SK-N-SH treated with all-trans-retinoic acid at 6 μM for 48 hours (cell line): Measurements from ENCODE around the gene DNAJB12.
"Not testable (repeated sequence)": the region's sequence is repeated elsewhere in the genome, so short reads cannot be mapped to it uniquely, and the experiment has no call there.

Experiments used
- ATAC-seq: fragments of 200-7000 bp; cut with Tn5 transposase; 3 replicates; pipeline ENCODE4 v1.9.1; 2020; ENCODE audit warnings: mild to moderate bottlenecking, moderate library complexity
- ARNTL ChIP-seq: fragments of 450-650 bp; formaldehyde crosslinking; IDR thresholded peaks from 2 replicates; pipeline ENCODE4 v1.5.0; 2020; ENCODE audit warnings: low read depth, mild to moderate bottlenecking, moderate library complexity, borderline replicate concordance
- BACH2 ChIP-seq: fragments of 250-450 bp; sonication (Bioruptor Pico); IDR thresholded peaks from 2 replicates; pipeline ENCODE4 v1.9.0; 2021; ENCODE audit warnings: mild to moderate bottlenecking, borderline replicate concordance
- CSDC2 ChIP-seq: fragments of 250-450 bp; sonication (Bioruptor Pico); IDR thresholded peaks from 2 replicates; pipeline ENCODE4 v1.5.0; 2020; ENCODE audit warnings: mild to moderate bottlenecking, moderate library complexity
- ESRRG ChIP-seq: fragments of 250-450 bp; sonication (Bioruptor Pico); IDR thresholded peaks from 2 replicates; pipeline ENCODE4 v1.6.1; 2021; ENCODE audit warnings: mild to moderate bottlenecking
- GLIS3 ChIP-seq: fragments of 250-450 bp; sonication (Bioruptor Pico); IDR thresholded peaks from 2 replicates; pipeline ENCODE4 v1.5.0; 2020; ENCODE audit warnings: mild to moderate bottlenecking, moderate library complexity
- ISL1 ChIP-seq: fragments of 250-450 bp; sonication (Bioruptor Pico); IDR thresholded peaks from 2 replicates; pipeline ENCODE4 v2.1.2; 2022; ENCODE audit warnings: mild to moderate bottlenecking, moderate library complexity
- PPARA ChIP-seq: fragments of 250-450 bp; sonication (Bioruptor Pico); IDR thresholded peaks from 2 replicates; pipeline ENCODE4 v1.5.0; 2020; ENCODE audit warnings: mild to moderate bottlenecking, borderline replicate concordance
- RARB ChIP-seq: fragments of 250-450 bp; sonication (Bioruptor Pico); IDR thresholded peaks from 2 replicates; pipeline ENCODE4 v1.8.0; 2021; ENCODE audit warnings: mild to moderate bottlenecking, moderate library complexity
- SNAI2 ChIP-seq: fragments of 250-450 bp; sonication (Bioruptor Pico); IDR thresholded peaks from 2 replicates; pipeline ENCODE4 v1.5.0; 2020; ENCODE audit warnings: mild to moderate bottlenecking, moderate library complexity
- TOX ChIP-seq: fragments of 250-450 bp; sonication (Bioruptor Pico); IDR thresholded peaks from 2 replicates; pipeline ENCODE4 v1.8.0; 2021; ENCODE audit warnings: mild to moderate bottlenecking, moderate library complexity, borderline replicate concordance
- ZC3H10 ChIP-seq: fragments of 250-450 bp; sonication (Bioruptor Pico); IDR thresholded peaks from 2 replicates; pipeline ENCODE4 v1.5.1; 2021; ENCODE audit warnings: mild to moderate bottlenecking, moderate library complexity
- ZFP3 ChIP-seq: fragments of 250-450 bp; sonication (Bioruptor Pico); IDR thresholded peaks from 2 replicates; pipeline ENCODE4 v1.5.0; 2020; ENCODE audit warnings: mild to moderate bottlenecking, moderate library complexity
- ZFP30 ChIP-seq: fragments of 450-650 bp; formaldehyde crosslinking; IDR thresholded peaks from 2 replicates; pipeline ENCODE4 v1.5.0; 2022; ENCODE audit warnings: mild to moderate bottlenecking, moderate library complexity
- ZNF565 ChIP-seq: fragments of 450-650 bp; formaldehyde crosslinking; conservative IDR thresholded peaks from 2 replicates; pipeline ENCODE4 v1.5.0; 2020; ENCODE audit warnings: low read depth, mild to moderate bottlenecking, moderate library complexity
- ZNF70 ChIP-seq: fragments of 450-650 bp; formaldehyde crosslinking; IDR thresholded peaks from 2 replicates; pipeline ENCODE4 v1.5.0; 2020; ENCODE audit warnings: mild to moderate bottlenecking, moderate library complexity
- ZNF8 ChIP-seq: fragments of 450-650 bp; formaldehyde crosslinking; IDR thresholded peaks from 2 replicates; pipeline ENCODE4 v1.5.0; 2020; ENCODE audit warnings: mild to moderate bottlenecking, moderate library complexity
- TF ChIP-seq, protein P1 (sequence below): fragments of 250-450 bp; sonication (Bioruptor Pico); IDR thresholded peaks from 2 replicates; pipeline ENCODE4 v1.8.0; 2021; ENCODE audit warnings: low read depth, mild to moderate bottlenecking, moderate library complexity, borderline replicate concordance
- TF ChIP-seq, protein P2 (sequence below): fragments of 250-450 bp; sonication (Bioruptor Pico); IDR thresholded peaks from 2 replicates; pipeline ENCODE4 v1.5.0; 2020; ENCODE audit warnings: mild to moderate bottlenecking, moderate library complexity
- TF ChIP-seq, protein P3 (sequence below): fragments of 250-450 bp; sonication (Bioruptor Pico); IDR thresholded peaks from 2 replicates; pipeline ENCODE4 v1.8.0; 2020; ENCODE audit warnings: mild to moderate bottlenecking, moderate library complexity, borderline replicate concordance
- TF ChIP-seq, protein P4 (sequence below): fragments of 250-450 bp; sonication (Bioruptor Pico); IDR thresholded peaks from 2 replicates; pipeline ENCODE4 v1.5.1; 2021; ENCODE audit warnings: mild to moderate bottlenecking, moderate library complexity

DNAJB12 gene

DNA sequence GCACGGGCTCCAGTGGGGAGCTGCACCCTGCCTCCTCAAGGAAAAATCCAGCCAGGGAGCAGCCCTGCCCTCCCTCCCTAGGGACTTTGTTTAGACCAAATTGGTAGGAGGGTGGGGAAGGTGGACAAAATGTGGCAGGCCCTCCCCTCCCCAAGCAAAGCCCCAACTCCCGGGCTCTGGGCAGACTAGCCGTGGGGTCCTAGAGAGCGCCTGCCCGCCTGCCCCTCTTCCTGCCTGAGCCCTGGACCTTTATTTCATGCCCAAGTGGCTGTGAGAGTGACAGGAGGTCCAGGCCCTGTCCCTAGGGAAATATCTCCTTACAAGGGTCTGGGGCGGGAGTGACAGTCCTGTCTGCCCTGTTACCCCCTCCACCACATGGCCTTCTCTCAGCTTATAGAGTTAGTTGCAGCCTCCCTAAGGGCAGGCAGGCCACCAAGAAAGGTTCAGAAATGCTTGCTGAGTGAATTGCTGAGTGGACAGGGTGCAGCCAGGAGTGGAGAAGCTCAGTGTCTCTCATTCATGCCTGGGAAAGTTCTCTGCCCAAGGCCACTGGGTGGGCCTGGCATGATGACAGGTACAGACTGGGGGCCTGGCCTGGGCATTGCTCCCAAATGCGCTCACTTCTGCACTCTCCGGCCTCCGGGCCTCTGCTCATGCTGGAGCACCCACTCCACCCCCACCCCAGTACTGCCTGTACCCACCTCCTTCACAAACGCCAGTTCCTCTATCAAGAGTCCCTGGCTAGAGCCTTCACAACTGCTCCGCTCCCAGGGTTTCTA lies 25.2 kb downstream of the DNAJB12 start (continued):
- TF ChIP-seq, protein P1, sequence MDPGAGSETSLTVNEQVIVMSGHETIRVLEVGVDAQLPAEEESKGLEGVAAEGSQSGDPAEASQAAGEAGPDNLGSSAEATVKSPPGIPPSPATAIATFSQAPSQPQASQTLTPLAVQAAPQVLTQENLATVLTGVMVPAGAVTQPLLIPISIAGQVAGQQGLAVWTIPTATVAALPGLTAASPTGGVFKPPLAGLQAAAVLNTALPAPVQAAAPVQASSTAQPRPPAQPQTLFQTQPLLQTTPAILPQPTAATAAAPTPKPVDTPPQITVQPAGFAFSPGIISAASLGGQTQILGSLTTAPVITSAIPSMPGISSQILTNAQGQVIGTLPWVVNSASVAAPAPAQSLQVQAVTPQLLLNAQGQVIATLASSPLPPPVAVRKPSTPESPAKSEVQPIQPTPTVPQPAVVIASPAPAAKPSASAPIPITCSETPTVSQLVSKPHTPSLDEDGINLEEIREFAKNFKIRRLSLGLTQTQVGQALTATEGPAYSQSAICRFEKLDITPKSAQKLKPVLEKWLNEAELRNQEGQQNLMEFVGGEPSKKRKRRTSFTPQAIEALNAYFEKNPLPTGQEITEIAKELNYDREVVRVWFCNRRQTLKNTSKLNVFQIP = no peak
- TF ChIP-seq ZNF70 (CRISPR knock-in tag) (no peak), BACH2 (CRISPR knock-in tag) (no peak), ESRRG (CRISPR knock-in tag) (no peak)

DNA sequence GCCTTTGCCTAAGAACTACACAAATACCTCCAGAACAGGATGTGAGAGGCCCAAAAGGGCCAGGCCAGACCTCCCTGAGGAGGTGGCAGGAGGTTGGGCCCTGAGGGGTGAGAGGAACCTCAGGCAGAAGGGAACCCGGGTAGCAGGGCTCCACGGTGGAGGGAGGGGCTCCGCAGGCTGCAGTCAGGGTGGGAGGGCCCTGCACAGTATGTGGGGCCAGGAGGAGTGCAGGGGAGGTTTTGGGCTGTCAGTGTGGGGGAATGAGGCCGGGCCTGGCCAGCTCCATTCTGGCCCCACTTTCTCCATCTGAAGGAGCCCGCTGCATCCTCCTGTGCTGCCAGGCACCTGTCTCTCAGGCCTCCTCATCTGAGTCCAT lies 25.9 kb downstream of the DNAJB12 start:
- no peak for ATAC-seq
- TF ChIP-seq SNAI2 (CRISPR knock-in tag) (no peak), ZNF70 (CRISPR knock-in tag) (no peak), ZNF8 (CRISPR knock-in tag) (no peak), ISL1 (CRISPR knock-in tag) (no peak), TOX (no peak), CSDC2 (no peak), ZNF565 (CRISPR knock-in tag) (no peak), ARNTL (CRISPR knock-in tag) (no peak), ZFP3 (CRISPR knock-in tag) (no peak), GLIS3 (CRISPR knock-in tag) (no peak), ZFP30 (CRISPR knock-in tag) (no peak), ZC3H10 (CRISPR knock-in tag) (no peak), ESRRG (CRISPR knock-in tag) (no peak), PPARA (no peak)
- TF ChIP-seq, protein P2, sequence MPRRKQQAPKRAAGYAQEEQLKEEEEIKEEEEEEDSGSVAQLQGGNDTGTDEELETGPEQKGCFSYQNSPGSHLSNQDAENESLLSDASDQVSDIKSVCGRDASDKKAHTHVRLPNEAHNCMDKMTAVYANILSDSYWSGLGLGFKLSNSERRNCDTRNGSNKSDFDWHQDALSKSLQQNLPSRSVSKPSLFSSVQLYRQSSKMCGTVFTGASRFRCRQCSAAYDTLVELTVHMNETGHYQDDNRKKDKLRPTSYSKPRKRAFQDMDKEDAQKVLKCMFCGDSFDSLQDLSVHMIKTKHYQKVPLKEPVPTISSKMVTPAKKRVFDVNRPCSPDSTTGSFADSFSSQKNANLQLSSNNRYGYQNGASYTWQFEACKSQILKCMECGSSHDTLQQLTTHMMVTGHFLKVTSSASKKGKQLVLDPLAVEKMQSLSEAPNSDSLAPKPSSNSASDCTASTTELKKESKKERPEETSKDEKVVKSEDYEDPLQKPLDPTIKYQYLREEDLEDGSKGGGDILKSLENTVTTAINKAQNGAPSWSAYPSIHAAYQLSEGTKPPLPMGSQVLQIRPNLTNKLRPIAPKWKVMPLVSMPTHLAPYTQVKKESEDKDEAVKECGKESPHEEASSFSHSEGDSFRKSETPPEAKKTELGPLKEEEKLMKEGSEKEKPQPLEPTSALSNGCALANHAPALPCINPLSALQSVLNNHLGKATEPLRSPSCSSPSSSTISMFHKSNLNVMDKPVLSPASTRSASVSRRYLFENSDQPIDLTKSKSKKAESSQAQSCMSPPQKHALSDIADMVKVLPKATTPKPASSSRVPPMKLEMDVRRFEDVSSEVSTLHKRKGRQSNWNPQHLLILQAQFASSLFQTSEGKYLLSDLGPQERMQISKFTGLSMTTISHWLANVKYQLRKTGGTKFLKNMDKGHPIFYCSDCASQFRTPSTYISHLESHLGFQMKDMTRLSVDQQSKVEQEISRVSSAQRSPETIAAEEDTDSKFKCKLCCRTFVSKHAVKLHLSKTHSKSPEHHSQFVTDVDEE (CRISPR knock-in tag) = no peak
- TF ChIP-seq, protein P1 = no peak
- TF ChIP-seq, protein P3, sequence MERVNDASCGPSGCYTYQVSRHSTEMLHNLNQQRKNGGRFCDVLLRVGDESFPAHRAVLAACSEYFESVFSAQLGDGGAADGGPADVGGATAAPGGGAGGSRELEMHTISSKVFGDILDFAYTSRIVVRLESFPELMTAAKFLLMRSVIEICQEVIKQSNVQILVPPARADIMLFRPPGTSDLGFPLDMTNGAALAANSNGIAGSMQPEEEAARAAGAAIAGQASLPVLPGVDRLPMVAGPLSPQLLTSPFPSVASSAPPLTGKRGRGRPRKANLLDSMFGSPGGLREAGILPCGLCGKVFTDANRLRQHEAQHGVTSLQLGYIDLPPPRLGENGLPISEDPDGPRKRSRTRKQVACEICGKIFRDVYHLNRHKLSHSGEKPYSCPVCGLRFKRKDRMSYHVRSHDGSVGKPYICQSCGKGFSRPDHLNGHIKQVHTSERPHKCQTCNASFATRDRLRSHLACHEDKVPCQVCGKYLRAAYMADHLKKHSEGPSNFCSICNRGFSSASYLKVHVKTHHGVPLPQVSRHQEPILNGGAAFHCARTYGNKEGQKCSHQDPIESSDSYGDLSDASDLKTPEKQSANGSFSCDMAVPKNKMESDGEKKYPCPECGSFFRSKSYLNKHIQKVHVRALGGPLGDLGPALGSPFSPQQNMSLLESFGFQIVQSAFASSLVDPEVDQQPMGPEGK = no peak
- TF ChIP-seq, protein P4, sequence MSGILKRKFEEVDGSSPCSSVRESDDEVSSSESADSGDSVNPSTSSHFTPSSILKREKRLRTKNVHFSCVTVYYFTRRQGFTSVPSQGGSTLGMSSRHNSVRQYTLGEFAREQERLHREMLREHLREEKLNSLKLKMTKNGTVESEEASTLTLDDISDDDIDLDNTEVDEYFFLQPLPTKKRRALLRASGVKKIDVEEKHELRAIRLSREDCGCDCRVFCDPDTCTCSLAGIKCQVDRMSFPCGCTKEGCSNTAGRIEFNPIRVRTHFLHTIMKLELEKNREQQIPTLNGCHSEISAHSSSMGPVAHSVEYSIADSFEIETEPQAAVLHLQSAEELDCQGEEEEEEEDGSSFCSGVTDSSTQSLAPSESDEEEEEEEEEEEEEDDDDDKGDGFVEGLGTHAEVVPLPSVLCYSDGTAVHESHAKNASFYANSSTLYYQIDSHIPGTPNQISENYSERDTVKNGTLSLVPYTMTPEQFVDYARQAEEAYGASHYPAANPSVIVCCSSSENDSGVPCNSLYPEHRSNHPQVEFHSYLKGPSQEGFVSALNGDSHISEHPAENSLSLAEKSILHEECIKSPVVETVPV (CRISPR knock-in tag) = no peak

DNA sequence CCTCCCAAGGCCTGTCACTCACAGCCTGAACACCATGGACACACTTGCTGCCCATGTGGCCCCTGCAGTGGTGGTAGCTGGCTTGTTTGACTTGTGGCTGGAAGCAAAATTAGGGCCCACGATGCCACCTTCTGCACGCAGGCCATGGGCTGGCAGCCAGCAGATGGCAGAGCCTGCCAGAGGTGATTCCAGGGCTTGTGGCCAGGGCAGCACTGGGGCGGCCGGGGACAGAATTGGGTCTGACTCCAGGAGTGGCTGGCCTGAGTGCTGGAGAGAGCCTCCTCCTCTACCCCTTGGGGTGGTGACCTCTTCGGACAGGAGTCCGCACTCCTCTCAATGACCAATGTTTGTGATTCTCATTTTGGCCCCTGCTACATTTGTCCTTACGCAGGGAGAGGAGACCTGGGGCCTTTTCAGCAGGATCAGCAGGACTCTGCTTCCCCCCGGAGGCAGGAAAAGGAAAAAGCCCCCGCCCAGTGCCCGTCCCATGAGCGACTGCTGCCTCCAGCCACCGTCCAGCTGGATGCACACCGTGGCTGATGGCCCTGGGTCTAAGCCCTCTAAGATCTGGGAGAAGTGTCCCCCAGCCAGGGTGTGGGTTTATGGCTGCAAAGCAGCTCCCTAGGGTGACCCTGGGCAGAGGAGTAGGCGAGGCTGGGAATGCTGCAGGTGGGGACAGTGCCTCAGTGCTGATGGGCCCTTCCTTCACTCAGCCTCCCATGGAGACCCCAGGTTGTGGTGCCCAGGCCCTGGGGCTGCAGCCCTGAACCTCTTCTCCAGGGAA lies 26.5 kb downstream of the DNAJB12 start:
- TF ChIP-seq ZNF70 (CRISPR knock-in tag) (no peak), SNAI2 (CRISPR knock-in tag) (peak; percentile 60; the same call in 1 of the 2 replicates), ARNTL (CRISPR knock-in tag) (no peak), RARB (CRISPR knock-in tag) (no peak), TOX (no peak), ZFP3 (CRISPR knock-in tag) (0 out of 2 replicates have a peak, but pooled peaks have one; percentile 39), ZC3H10 (CRISPR knock-in tag) (no peak)
- ATAC-seq = peak; percentile 68

DNA sequence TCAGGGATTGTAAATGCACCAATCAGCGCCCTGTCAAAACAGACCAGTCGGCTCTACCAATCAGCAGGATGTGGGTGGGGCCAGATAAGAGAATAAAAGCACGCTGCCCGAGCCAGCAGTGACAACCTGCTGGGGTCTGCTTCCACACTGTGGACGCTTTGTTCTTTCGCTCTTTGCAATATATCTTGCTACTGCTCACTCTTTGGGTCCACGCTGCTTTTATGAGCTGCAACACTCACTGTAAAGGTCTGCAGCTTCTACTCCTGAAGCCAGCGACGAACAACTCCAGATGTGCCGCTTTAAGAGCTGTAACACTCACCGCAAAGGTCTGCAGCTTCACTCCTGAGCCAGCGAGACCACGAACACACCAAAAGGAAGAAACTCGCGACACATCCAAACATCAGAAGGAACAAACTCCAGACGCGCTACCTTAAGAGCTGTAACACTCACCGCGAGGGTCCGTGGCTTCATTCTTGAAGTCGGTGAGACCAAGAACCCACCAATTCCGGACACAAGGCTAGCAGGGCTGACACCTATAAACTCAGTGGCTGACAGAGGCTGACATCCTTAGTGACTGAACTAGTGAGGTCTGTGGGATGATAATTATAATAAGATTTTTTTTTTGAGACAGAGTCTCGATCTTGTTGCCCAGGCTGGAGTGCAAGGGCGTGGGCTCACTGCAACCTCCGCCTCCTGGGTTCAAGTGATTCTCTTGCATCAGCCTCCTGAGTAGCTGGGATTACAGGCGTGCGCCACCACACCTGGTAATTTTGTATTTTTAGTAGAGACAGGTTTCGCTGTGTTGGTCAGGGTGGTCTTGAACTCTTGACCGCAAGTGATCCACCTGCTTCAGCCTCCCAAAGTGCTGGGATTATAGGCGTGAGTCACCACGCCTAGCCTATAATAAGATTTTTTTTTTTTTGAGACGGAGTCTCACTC lies 27.8 kb downstream of the DNAJB12 start:
- ATAC-seq = not testable (repeated sequence)

DNA sequence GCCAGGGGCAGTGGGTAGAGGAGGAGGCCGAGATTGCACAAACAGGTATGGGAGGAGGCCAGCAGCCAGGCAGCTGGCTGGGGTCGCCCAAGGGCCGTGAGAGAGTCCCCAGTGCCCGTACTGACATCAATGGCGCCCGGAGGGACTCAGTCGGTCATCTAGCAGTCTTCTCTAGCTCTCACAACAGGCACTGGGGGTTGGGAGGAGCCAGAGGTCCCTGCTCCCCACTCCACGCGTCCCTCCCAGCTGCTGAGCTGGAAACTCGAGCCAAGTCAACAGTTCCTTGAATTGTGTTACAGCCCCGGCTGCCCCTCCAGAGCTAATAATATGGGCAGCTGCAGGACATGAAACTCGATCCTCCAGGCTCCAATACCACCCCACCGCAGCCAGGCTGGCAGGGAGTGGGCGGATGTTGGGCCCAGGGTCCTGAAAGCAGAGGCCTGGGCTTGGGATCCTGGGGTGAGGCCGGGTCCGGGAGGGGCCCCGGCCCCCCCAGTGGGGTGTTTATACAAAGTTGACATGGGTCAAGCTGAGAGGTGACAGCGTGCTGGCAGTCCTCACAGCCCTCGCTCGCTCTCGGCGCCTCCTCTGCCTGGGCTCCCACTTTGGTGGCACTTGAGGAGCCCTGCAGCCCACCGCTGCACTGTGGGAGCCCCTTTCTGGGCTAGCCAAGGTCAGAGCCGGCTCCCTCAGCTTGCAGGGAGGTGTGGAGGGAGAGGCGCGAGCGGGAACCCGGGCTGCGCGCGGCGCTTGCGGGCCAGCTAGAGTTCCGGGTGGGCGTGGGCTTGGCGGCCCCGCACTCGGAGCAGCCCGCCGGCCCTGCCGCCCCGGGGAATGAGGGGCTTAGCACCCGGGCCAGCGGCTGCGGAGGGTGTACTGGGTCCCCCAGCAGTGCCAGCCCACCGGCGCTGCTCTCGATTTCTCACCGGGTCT lies 29.2 kb downstream of the DNAJB12 start:
- ATAC-seq = not testable (repeated sequence)
